ENCODE results near the gene ZNF772.
"Not testable (repeated sequence)": the region's sequence is repeated elsewhere in the genome, so short reads cannot be mapped to it uniquely, and the experiment has no call there.

ZNF772 gene

GRCh38 chr19:57477191-57478008, at the start of gene ZNF772:
ZNF772 (minus strand) TSS chr19:57477566; CDS start chr19:57477309, 257 bp downstream.
- peak; percentile 77 for DNase-seq
- H3K27me3 Mint-ChIP-seq (ENCODE audit: low read depth, poor library complexity), result peaks cover 22% of the 10 kb centered on the region
- peaks cover 10% of the 10 kb centered on the region for H3K4me1 Mint-ChIP-seq
- peak within 1 kb of the TSS; percentile 96 for H3K4me3 Mint-ChIP-seq
- H3K36me3 Mint-ChIP-seq (ENCODE audit: low read depth), result peaks cover 62% of the 10 kb centered on the region
- peaks cover 93% of the 10 kb centered on the region for H3K9me3 Mint-ChIP-seq
- peak within 1 kb of the TSS; percentile 83 for H3K27ac Mint-ChIP-seq
- TF ChIP-seq, protein P1, sequence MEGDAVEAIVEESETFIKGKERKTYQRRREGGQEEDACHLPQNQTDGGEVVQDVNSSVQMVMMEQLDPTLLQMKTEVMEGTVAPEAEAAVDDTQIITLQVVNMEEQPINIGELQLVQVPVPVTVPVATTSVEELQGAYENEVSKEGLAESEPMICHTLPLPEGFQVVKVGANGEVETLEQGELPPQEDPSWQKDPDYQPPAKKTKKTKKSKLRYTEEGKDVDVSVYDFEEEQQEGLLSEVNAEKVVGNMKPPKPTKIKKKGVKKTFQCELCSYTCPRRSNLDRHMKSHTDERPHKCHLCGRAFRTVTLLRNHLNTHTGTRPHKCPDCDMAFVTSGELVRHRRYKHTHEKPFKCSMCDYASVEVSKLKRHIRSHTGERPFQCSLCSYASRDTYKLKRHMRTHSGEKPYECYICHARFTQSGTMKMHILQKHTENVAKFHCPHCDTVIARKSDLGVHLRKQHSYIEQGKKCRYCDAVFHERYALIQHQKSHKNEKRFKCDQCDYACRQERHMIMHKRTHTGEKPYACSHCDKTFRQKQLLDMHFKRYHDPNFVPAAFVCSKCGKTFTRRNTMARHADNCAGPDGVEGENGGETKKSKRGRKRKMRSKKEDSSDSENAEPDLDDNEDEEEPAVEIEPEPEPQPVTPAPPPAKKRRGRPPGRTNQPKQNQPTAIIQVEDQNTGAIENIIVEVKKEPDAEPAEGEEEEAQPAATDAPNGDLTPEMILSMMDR (IDR thresholded peaks at IDR 0.05), result peak; percentile 45

- H3K4me1 Mint-ChIP-seq, DNase-seq, H3K4me3 Mint-ChIP-seq, H3K27ac Mint-ChIP-seq: not testable (repeated sequence)
- H3K9me3 Mint-ChIP-seq, result peaks cover 71% of the 10 kb centered on the region
- peaks cover 49% of the 10 kb centered on the region for H3K36me3 Mint-ChIP-seq (ENCODE audit: low read depth)
- H3K27me3 Mint-ChIP-seq (ENCODE audit: low read depth, poor library complexity), result peaks cover 10% of the 10 kb centered on the region
Observed at GRCh38 chr19:57518021-57518420, 40.7 kb upstream of the ZNF772 start.

DNA sequence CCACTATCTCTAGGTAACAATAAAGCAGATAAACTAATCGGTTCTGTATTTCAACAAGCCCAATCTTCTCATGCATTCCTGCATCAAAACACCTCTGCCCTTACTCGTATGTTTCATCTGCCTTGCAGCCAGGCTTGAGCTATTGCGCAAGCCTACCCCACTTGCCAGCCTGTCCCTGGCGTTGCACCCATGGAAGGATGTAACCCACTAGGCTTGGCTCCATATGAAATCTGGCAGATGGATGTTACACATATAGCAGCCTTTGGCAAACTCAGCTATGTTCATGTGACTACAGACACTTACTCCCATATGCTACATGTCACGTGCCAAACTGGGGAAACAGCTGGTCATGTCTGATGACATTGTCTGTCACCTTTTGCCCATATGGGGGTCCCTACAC, 37.9 kb upstream of the ZNF772 start:
- DNase-seq, result no peak
- Mint-ChIP-seq H3K36me3 (ENCODE audit: low read depth) (peaks cover 66% of the 10 kb centered on the region), H3K9me3 (peaks cover 76% of the 10 kb centered on the region), H3K4me1 (no peaks in the 10 kb centered on the region), H3K27me3 (ENCODE audit: low read depth, poor library complexity) (no peaks in the 10 kb centered on the region), H3K27ac (no peak overlapping the region), H3K4me3 (no peak overlapping the region)
- TF ChIP-seq, protein P1 (IDR thresholded peaks at IDR 0.05), result no peak

GRCh38 chr19:57512845-57513244, 35.5 kb upstream of the ZNF772 start:
- Mint-ChIP-seq H3K4me1 (no peaks in the 10 kb centered on the region), H3K4me3 (no peak overlapping the region), H3K36me3 (ENCODE audit: low read depth) (peaks cover 86% of the 10 kb centered on the region), H3K27ac (no peak overlapping the region), H3K9me3 (peaks cover 82% of the 10 kb centered on the region), H3K27me3 (ENCODE audit: low read depth, poor library complexity) (no peaks in the 10 kb centered on the region)
- peak; percentile 21 for DNase-seq
- TF ChIP-seq, protein P1 (IDR thresholded peaks at IDR 0.05), result no peak

- no peak for DNase-seq
- TF ChIP-seq, protein P1 (IDR thresholded peaks at IDR 0.05), result no peak
- Mint-ChIP-seq H3K4me3 (no peak overlapping the region), H3K4me1 (no peaks in the 10 kb centered on the region), H3K36me3 (ENCODE audit: low read depth) (peaks cover 89% of the 10 kb centered on the region), H3K9me3 (peaks cover 87% of the 10 kb centered on the region), H3K27ac (no peak overlapping the region), H3K27me3 (ENCODE audit: low read depth, poor library complexity) (no peaks in the 10 kb centered on the region)
Observed at GRCh38 chr19:57511484-57511883, 34.1 kb upstream of the ZNF772 start.

GRCh38 chr19:57506163-57506562, 28.8 kb upstream of the ZNF772 start:
- Mint-ChIP-seq H3K4me1 (peaks cover 2% of the 10 kb centered on the region), H3K4me3 (no peak overlapping the region), H3K27me3 (ENCODE audit: low read depth, poor library complexity) (peaks cover 3% of the 10 kb centered on the region), H3K36me3 (ENCODE audit: low read depth) (peaks cover 95% of the 10 kb centered on the region), H3K9me3 (peaks cover 91% of the 10 kb centered on the region), H3K27ac (no peak overlapping the region)
- TF ChIP-seq, protein P1 (IDR thresholded peaks at IDR 0.05), result no peak
- DNase-seq, result no peak

- H3K4me3 Mint-ChIP-seq, result peak overlapping the region; percentile 83
- peaks cover 85% of the 10 kb centered on the region for H3K9me3 Mint-ChIP-seq
- H3K36me3 Mint-ChIP-seq (ENCODE audit: low read depth), result peaks cover 71% of the 10 kb centered on the region
- H3K4me1 Mint-ChIP-seq, result peaks cover 17% of the 10 kb centered on the region
- H3K27me3 Mint-ChIP-seq (ENCODE audit: low read depth, poor library complexity); DNase-seq: not testable (repeated sequence)
- H3K27ac Mint-ChIP-seq, result peak overlapping the region; percentile 17
Observed at GRCh38 chr19:57500400-57500799, 23.0 kb upstream of the ZNF772 start.

DNA sequence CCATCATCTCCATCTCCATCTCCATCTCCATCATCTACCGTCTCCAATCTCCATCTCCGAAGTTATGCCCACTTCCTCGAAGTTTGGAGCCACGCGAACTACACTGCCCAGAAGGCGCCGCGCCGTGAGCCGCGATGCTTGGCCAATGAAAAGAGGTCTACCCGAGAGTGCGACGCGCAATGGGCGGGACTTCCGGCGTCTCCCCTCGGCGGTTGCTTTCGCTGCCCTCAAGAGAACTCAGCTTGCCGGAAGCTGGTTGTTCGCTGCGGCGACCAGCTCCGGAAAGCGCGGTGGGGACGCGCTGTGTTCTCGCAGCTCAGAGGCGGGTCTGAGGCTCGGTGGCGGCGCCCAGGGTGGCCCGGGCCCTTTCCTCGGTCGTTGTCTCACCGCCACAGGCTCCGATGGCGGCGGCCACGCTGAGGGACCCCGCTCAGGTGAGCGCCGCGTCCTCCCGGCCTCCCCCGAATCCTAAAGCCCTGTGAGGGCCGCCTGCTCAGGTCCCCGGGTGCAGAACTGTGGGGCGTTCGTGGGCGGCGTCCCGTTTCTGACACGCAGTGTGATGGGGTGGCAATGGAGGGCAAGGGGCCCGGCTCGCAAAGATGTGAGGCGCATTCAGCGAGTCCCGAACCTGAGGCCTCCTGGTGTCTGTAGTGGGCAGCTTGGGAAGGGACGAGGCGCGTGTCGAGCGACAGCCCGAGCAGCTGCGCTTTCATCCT, 22.5 kb upstream of the ZNF772 start, which contains the start of gene ZNF773:
Gene ZNF773 (plus strand): TSS at position 259 of the 716 bp plus-strand sequence. CDS start 143 bp downstream, at position 402.
- peak within 1 kb of the TSS; percentile 83 for H3K4me3 Mint-ChIP-seq
- peaks cover 71% of the 10 kb centered on the region for H3K36me3 Mint-ChIP-seq (ENCODE audit: low read depth)
- H3K9me3 Mint-ChIP-seq, result peaks cover 87% of the 10 kb centered on the region
- peaks cover 17% of the 10 kb centered on the region for H3K4me1 Mint-ChIP-seq
- peak; percentile 96 for DNase-seq
- H3K27ac Mint-ChIP-seq, result peak within 1 kb of the TSS; percentile 52
- not testable (repeated sequence) for H3K27me3 Mint-ChIP-seq (ENCODE audit: low read depth, poor library complexity)

DNA sequence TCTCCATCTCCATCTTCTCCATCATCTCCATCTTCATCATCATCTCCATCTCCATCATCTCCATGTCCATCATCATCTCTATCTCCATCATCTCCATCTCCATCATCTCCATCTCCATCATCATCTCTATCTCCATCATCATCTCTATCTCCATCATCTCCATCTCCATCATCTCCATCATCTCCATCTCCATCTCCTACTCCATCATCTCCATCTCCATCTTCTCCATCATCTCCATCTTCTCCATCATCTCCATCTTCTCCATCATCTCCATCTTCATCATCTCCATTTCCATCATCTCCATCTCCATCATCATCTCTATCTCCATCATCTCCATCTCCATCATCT, 21.9 kb upstream of the ZNF772 start:
- H3K27me3 Mint-ChIP-seq (ENCODE audit: low read depth, poor library complexity); DNase-seq: not testable (repeated sequence)
- Mint-ChIP-seq H3K4me3 (peak overlapping the region; percentile 83), H3K4me1 (peaks cover 17% of the 10 kb centered on the region), H3K36me3 (ENCODE audit: low read depth) (peaks cover 71% of the 10 kb centered on the region), H3K9me3 (peaks cover 89% of the 10 kb centered on the region), H3K27ac (peak overlapping the region; percentile 52)

Measured in nephron progenitor cell (in vitro differentiated cells).